ENCODE measurements around the gene TACC3.

TACC3 gene

GRCh38 chr4:1793940-1794808, 72.9 kb downstream of the TACC3 start:
- 0 out of 2 replicates have a peak overlapping the region, but pooled peaks have one; percentile 9 for H3K4me3 ChIP-seq (replicated peaks; ENCODE audit: low read depth, low read length)

More at GRCh38 chr4:1793940-1794808, 72.9 kb downstream of the TACC3 start:
- TF ChIP-seq CTCF (IDR thresholded peaks at IDR 0.05; ENCODE audit: low read depth, low read length, missing control alignments) = no peak
- no peak for DNase-seq (ENCODE audit: extremely low read depth, low read depth)

All from HFF-Myc (cell line).